ENCODE data around the gene PLCB4.

DNA sequence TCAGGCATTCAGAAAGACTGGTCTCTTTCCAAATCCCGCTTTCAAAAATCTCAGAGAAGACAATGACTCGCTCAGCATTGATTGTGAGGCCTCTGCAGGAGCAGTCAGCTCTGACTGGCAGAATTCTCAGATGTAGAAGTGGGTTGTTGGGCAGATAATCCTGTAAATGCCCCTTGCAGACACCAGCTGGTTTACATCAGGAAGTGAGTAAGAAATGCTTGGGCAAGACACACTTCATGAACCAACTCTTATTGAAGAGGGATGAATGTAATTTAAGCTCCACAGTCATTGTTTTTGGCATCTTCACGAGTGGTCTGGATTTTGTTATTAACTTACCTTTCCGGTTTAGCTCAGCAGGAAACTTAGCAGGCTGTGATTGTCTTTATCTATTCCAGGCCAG lies 166.6 kb downstream of the PLCB4 start:
- TF ChIP-seq TAF1 (IDR thresholded peaks at IDR 0.05; ENCODE audit: borderline replicate concordance, insufficient read depth, low read length) (no peak), FOXP2 (optimal IDR thresholded peaks at IDR 0.05; ENCODE audit: borderline replicate concordance, extremely low read depth, extremely low read length, insufficient read depth) (no peak), POLR2AphosphoS5 (IDR thresholded peaks at IDR 0.05; ENCODE audit: low read depth, low read length) (no peak)

All from PFSK-1 (cell line).